Stimulated activated naive CD8-positive, alpha-beta T cell treated with anti-CD3 and anti-CD28 coated beads, Interleukin-15, amount 100 ng/mL, for 72 hours (primary cell): ENCODE data around the gene ZNF236.
"Not testable (repeated sequence)": the region's sequence is repeated elsewhere in the genome, so short reads cannot be mapped to it uniquely, and the experiment has no call there.

Source experiments
- ATAC-seq: fragments of 150-1000 bp; cut with Tn5 transposase; 2 replicates; pipeline ENCODE4 v1.10.0; 2021; ENCODE audit warnings: mild to moderate bottlenecking, moderate library complexity
- DNase-seq, 2 donors: peaks; one replicate each; pipeline ENCODE4 v3.0.0; 2021 to 2022
- H3K27ac Mint-ChIP-seq, 2 donors: one replicate each; pipeline ENCODE4 v1.8.0; 2022; ENCODE audit warnings: mild to moderate bottlenecking in 2 of 2, mixed read lengths in 2 of 2, moderate library complexity in 2 of 2
- H3K27me3 Mint-ChIP-seq: one replicate; pipeline ENCODE4 v1.8.0; 2022; ENCODE audit warnings: mixed read lengths
- H3K4me1 Mint-ChIP-seq: one replicate; pipeline ENCODE4 v1.8.0; 2022; ENCODE audit warnings: mild to moderate bottlenecking, mixed read lengths
- H3K4me3 Mint-ChIP-seq, 2 donors: one replicate each; pipeline ENCODE4 v1.8.0; 2022; ENCODE audit warnings: mild to moderate bottlenecking in 2 of 2, mixed read lengths in 2 of 2, moderate library complexity in 1 of 2
- H3K9me3 Mint-ChIP-seq, 2 donors: one replicate each; pipeline ENCODE4 v1.8.0; 2022; ENCODE audit warnings: mixed read lengths in 2 of 2

ZNF236 gene

DNA sequence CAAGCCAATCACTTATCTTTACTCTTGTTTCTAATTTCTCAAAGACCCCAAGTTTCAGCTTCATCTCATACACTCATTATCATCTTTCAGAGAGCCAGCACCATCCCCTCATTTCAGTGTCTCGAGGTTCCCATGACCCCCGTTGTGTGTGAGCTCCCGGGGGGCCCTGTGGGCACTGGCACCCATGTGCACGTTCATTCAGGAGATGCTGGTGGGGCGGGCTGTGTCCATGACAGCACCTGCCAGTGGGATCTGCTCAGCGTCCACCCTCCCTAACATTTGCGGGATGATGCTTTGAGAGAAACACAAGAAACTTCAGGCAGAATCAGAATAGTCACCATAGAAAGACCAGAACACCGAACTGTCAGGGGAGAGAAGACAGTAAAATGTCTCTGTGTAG lies 189.8 kb downstream of the ZNF236 start:
- Mint-ChIP-seq H3K4me1 (peaks cover 17% of the 10 kb centered on the region), H3K4me3 (no peak overlapping the region), H3K9me3 (no peaks in the 10 kb centered on the region), H3K27me3 (no peaks in the 10 kb centered on the region), H3K27ac (peak overlapping the region in 1 of 2 donors; percentile 23)
- no peak for ATAC-seq
- no peak for DNase-seq

DNA sequence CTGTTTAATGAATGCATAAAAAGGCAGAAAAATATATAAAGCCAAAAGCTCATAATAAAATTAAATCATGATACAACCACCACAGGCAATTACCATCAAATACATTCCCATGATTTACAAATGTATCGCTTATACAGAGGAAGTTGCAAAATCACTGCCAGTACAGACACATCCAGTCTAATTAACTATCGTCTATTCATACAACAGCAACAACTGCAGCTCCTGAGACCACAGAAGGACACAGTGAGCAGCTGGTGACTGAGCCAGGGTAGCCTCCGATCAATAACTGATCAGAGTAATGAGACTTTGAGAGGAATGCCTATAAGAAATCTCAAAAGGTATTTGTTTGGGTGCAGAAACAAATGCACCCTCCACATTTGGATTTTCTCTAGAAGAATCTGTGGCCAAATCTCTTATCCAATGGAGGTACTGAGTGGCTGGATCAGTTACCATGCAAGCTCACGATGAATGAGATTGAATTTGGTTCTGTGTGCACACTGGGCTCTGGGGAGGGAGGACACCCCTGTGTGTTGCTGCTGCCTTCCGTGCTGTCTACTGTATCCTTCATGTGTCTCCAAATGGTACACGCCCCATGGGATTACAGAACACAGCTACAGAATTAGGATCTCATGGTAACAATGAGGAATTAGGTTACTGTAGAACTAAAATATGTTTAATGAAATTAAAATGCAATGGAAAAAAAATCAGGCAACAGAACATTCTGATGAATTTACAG lies 190.6 kb downstream of the ZNF236 start:
- peaks cover 18% of the 10 kb centered on the region for H3K4me1 Mint-ChIP-seq
- DNase-seq, result no peak
- no peak overlapping the region for H3K4me3 Mint-ChIP-seq
- H3K9me3 Mint-ChIP-seq, result no peaks in the 10 kb centered on the region
- no peak for ATAC-seq
- H3K27ac Mint-ChIP-seq, result no peak overlapping the region
- no peaks in the 10 kb centered on the region for H3K27me3 Mint-ChIP-seq

- no peak for ATAC-seq
- H3K4me3 Mint-ChIP-seq, result no peak overlapping the region
- no peaks in the 10 kb centered on the region for H3K27me3 Mint-ChIP-seq
- peaks cover 18% of the 10 kb centered on the region for H3K4me1 Mint-ChIP-seq
- no peak for DNase-seq
- H3K27ac Mint-ChIP-seq, result no peak overlapping the region
- H3K9me3 Mint-ChIP-seq, result peaks cover 0 to 7% of the 10 kb centered on the region in 2 donors
Observed at GRCh38 chr18:77013811-77014521, 191.6 kb downstream of the ZNF236 start.

DNA sequence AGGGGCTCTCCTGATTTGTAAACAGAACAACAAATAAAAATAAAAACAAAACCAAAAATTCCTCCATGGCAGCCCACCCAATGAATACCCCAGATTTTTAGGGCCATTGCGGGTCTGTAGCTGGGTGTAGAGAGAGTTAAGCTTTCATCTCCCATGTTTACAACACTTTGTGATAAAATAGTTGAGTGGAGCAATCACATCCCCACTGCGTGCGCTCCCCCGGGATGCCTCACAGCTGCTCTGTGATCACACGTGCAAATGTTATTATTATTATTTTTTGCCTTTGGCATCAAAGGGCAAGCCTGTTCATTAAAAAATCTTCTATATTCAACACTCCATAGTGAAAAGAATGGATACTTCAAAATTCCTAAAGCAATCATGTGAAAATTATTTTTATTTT lies 192.2 kb downstream of the ZNF236 start:
- ATAC-seq (no peak), DNase-seq (no peak)
- Mint-ChIP-seq H3K4me1 (peaks cover 22% of the 10 kb centered on the region), H3K27ac (no peak overlapping the region), H3K9me3 (peaks cover 0 to 11% of the 10 kb centered on the region in 2 donors), H3K4me3 (no peak overlapping the region), H3K27me3 (no peaks in the 10 kb centered on the region)

- ATAC-seq, result no peak
- Mint-ChIP-seq H3K4me3 (no peak overlapping the region), H3K4me1 (peaks cover 26% of the 10 kb centered on the region), H3K9me3 (peaks cover 0 to 11% of the 10 kb centered on the region in 2 donors), H3K27me3 (no peaks in the 10 kb centered on the region), H3K27ac (no peak overlapping the region)
- no peak for DNase-seq
Observed at GRCh38 chr18:77015169-77015568, 192.8 kb downstream of the ZNF236 start.

GRCh38 chr18:77015771-77016710 lies 193.7 kb downstream of the ZNF236 start:
- DNase-seq (no peak), ATAC-seq (no peak)
- Mint-ChIP-seq H3K4me1 (peaks cover 26% of the 10 kb centered on the region), H3K27me3 (no peaks in the 10 kb centered on the region), H3K27ac (peak overlapping the region in 1 of 2 donors; percentile 53), H3K4me3 (no peak overlapping the region), H3K9me3 (peaks cover 0 to 11% of the 10 kb centered on the region in 2 donors)

DNA sequence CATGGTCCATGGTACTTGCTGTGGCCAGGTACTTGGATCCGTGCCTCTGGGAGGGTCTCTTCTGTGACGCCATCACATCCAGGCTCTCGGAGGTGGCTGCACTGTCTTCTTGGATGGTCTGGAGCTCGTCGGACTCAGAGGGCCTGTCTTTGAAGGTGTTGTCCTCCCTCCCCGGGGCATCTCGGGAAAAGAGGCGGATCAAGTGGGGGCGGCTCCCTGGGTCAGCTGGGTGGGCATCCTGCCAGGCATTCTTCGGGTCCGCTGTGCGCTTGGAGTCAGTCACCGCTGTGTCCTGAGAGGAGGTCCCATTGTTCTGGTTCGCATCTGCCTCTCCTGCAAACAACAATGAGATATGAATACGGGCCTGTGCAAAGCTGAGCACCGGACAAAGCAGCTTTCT lies 194.6 kb downstream of the ZNF236 start:
- Mint-ChIP-seq H3K4me1 (peaks cover 29% of the 10 kb centered on the region), H3K4me3 (no peak overlapping the region), H3K9me3 (peaks cover 0 to 11% of the 10 kb centered on the region in 2 donors), H3K27ac (no peak overlapping the region), H3K27me3 (no peaks in the 10 kb centered on the region)
- DNase-seq (no peak), ATAC-seq (peak; percentile 26)

DNA sequence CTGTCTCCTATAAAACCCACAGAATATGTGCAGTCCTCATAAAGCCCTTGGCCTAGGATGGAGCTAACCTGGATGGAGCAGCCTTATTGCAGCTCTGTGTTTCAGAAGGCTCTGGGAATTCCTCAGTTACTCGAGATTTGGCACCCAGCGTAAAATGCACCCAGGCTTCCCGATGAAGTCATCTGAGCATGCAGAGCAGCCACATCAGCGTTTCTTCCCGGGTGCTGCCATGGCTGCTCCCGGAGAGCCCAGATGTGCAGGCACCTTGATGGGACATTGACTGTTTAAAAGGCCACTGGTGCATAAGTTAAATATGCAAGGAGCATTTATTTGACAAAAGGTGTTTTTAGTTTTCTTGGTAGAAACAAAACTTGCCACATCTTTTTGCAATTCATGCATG lies 195.0 kb downstream of the ZNF236 start:
- no peak overlapping the region for H3K27ac Mint-ChIP-seq
- peaks cover 25% of the 10 kb centered on the region for H3K4me1 Mint-ChIP-seq
- ATAC-seq (no peak), DNase-seq (no peak)
- H3K4me3 Mint-ChIP-seq, result no peak overlapping the region
- peaks cover 0 to 11% of the 10 kb centered on the region in 2 donors for H3K9me3 Mint-ChIP-seq
- no peaks in the 10 kb centered on the region for H3K27me3 Mint-ChIP-seq

- H3K4me1 Mint-ChIP-seq, result peaks cover 31% of the 10 kb centered on the region
- not testable (repeated sequence) for H3K27me3 Mint-ChIP-seq
Observed at GRCh38 chr18:77018650-77019049, 196.3 kb downstream of the ZNF236 start.

DNA sequence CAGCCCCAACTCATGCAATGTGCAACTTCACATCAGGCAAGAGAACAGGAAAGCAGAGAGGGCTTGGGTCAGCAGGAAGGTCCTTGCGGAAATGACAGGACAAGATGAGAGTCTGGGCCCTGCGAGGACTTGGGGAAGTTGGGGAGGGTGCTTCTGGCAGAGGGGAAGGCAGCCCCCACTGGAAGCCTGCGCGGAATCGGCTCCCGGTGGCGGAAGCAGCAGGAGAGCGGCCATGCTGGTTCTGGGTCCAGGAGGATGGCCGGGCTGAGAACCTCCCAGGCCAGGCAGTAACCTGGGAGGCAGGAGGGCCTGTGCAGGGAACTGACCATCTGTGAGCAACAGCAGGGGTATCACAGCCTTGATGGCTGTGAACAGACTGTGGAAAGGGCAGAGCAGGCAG lies 197.3 kb downstream of the ZNF236 start:
- H3K9me3 Mint-ChIP-seq, result peaks cover 0 to 11% of the 10 kb centered on the region in 2 donors
- DNase-seq (no peak), ATAC-seq (no peak)
- peak overlapping the region in 1 of 2 donors; percentile 61 for H3K27ac Mint-ChIP-seq
- no peak overlapping the region for H3K4me3 Mint-ChIP-seq
- H3K27me3 Mint-ChIP-seq, result no peaks in the 10 kb centered on the region
- H3K4me1 Mint-ChIP-seq, result peaks cover 35% of the 10 kb centered on the region

More at GRCh38 chr18:77018650-77019049, 196.3 kb downstream of the ZNF236 start:
- not testable (repeated sequence) for DNase-seq, H3K4me3 Mint-ChIP-seq, ATAC-seq
- peaks cover 0 to 11% of the 10 kb centered on the region in 2 donors for H3K9me3 Mint-ChIP-seq
- H3K27ac Mint-ChIP-seq, result peak overlapping the region in 1 of 2 donors; percentile 30
